Body of pancreas (tissue), 4 donors: Measurements from ENCODE around the gene NARF. TPM values are rescaled to one million over a fixed set of nuclear protein-coding genes. Genes with fewer than 3 reads are reported as not detected.

Experiments used
- ATAC-seq: fragments of 150-250 bp; one replicate; pipeline ENCODE4 v1.9.1; 2016
- DNase-seq, 4 donors: peaks; one replicate each; pipeline ENCODE4 v3.0.0-alpha.2; 2019
- H3K27ac ChIP-seq, 4 donors: fragments of 200-600 bp; sonication (generic); 1 replicate in 3 of 4; 2 replicates in 1 of 4; pipeline versions ENCODE4 v1.5.1 to v1.6.1; 2016 to 2019; ENCODE audit warnings: mild to moderate bottlenecking in 1 of 4, mixed read lengths in 1 of 4, moderate library complexity in 1 of 4
- H3K27me3 ChIP-seq, 2 donors: fragments of 200-600 bp; sonication (generic); one replicate each; pipeline ENCODE4 v1.6.0; 2016; ENCODE audit warnings: mild to moderate bottlenecking in 1 of 2
- H3K36me3 ChIP-seq, 2 donors: fragments of 200-600 bp; sonication (generic); replicated peaks in 1 of 2; 2 replicates each; pipeline ENCODE4 v1.5.1; 2016; ENCODE audit warnings: low read depth in 2 of 2; ENCODE audit not compliant: insufficient read depth in 1 of 2
- H3K4me1 ChIP-seq: fragments of 200-600 bp; sonication (generic); one replicate; pipeline ENCODE4 v1.6.0; 2016
- H3K4me3 ChIP-seq, 2 donors: fragments of 200-600 bp; sonication (generic); 1 replicate in 1 of 2; 2 replicates in 1 of 2; pipeline ENCODE4 v1.5.1; 2016 to 2019
- H3K9me3 ChIP-seq, 3 donors: fragments of 200-600 bp; sonication (generic); 1 replicate in 2 of 3; 2 replicates in 1 of 3; pipeline ENCODE4 v1.5.1; 2016
- CTCF ChIP-seq, 7 experiments: fragments of 450-650 bp in 4 of 7; fragments of 200-600 bp in 3 of 7; sonication (generic) in 3 of 7; IDR thresholded peaks; one replicate each; pipeline ENCODE4 v1.5.1; 2016 to 2019; ENCODE audit warnings: antibody characterized with exemption in 7 of 7
- POLR2A ChIP-seq, 3 donors: fragments of 450-650 bp; IDR thresholded peaks; one replicate each; pipeline ENCODE4 v1.6.1; 2016; ENCODE audit warnings: antibody characterized with exemption in 3 of 3, mild to moderate bottlenecking in 2 of 3
- WGBS, 2 donors: methylation state at CpG; one replicate each; pipeline ENCODE4 v1.1.5; 2017; 5-methylcytosine and 5-hydroxymethylcytosine counted together
- intact Hi-C: fragments of 100-400 bp; cut with DNase I; formaldehyde crosslinking; loops from one replicate; pipeline ENCODE4 v1.15.1; 2023
- total RNA-seq, 2 donors: library from RNA; depleted of rRNA; stranded (reverse); fragments of >200 nt; gene quantifications; one replicate each; pipeline ENCODE4 v1.1.0, GENCODE V29; 2016

NARF gene
- total RNA-seq, 2 donors from 2014 or later: 14.5 to 85.4 TPM

- TF ChIP-seq POLR2A (IDR thresholded peaks at IDR 0.05) (no peak), CTCF (IDR thresholded peaks at IDR 0.05) (no peak)
- no peak for ATAC-seq
Measured at GRCh38 chr17:82491533-82491932, 33.0 kb downstream of the NARF start.

GRCh38 chr17:82492643-82493225 is 34.2 kb downstream of the NARF start:
- peaks cover 13% of the 10 kb centered on the region for H3K4me1 ChIP-seq
- no peak overlapping the region for H3K27ac ChIP-seq

More at GRCh38 chr17:82491533-82491932, 33.0 kb downstream of the NARF start:
- WGBS, 2 donors: 72 to 96% methylated on average over 4 to 15 of the region's 15 CpGs
- H3K4me1 ChIP-seq: peaks cover 8% of the 10 kb centered on the region
- H3K27me3 ChIP-seq: no peaks in the 10 kb centered on the region
- H3K4me3 ChIP-seq: no peak overlapping the region
- no peaks in the 10 kb centered on the region for H3K9me3 ChIP-seq
- no peak overlapping the region for H3K27ac ChIP-seq
- H3K36me3 ChIP-seq: peaks cover 0 to 5% of the 10 kb centered on the region in 2 donors
- DNase-seq: no peak
- intact Hi-C loops: no loop called here

GRCh38 chr17:82493226-82493781 is 34.8 kb downstream of the NARF start:
- no peak for DNase-seq
- Histone ChIP-seq H3K27me3 (no peaks in the 10 kb centered on the region), H3K27ac (no peak overlapping the region), H3K4me1 (peaks cover 17% of the 10 kb centered on the region), H3K9me3 (no peaks in the 10 kb centered on the region), H3K4me3 (no peak overlapping the region), H3K36me3 (no peaks in the 10 kb centered on the region)
- WGBS, 2 donors: 78 to 79% methylated on average over 9 to 12 of the region's 12 CpGs
- no peak for ATAC-seq
- no peak for TF ChIP-seq POLR2A (IDR thresholded peaks at IDR 0.05)
- TF ChIP-seq CTCF (IDR thresholded peaks at IDR 0.05): no peak
- intact Hi-C loops: no loop called here

More at GRCh38 chr17:82492643-82493225, 34.2 kb downstream of the NARF start:
- no peak for DNase-seq
- no peak overlapping the region for H3K4me3 ChIP-seq
- no peak for ATAC-seq
- WGBS, 2 donors: 71 to 77% methylated on average over 13 of the region's 13 CpGs
- TF ChIP-seq POLR2A (IDR thresholded peaks at IDR 0.05): no peak
- no peaks in the 10 kb centered on the region for H3K27me3 ChIP-seq
- H3K9me3 ChIP-seq: no peaks in the 10 kb centered on the region
- peaks cover 0 to 2% of the 10 kb centered on the region in 2 donors for H3K36me3 ChIP-seq
- intact Hi-C loops: no loop called here

GRCh38 chr17:82494236-82495055 is 35.9 kb downstream of the NARF start:
- no peaks in the 10 kb centered on the region for H3K27me3 ChIP-seq
- ATAC-seq: peak; percentile 81
- TF ChIP-seq POLR2A (IDR thresholded peaks at IDR 0.05): no peak
- TF ChIP-seq CTCF (IDR thresholded peaks at IDR 0.05): peak; percentile 75 to 99 (median 96)
- H3K4me3 ChIP-seq: no peak overlapping the region
- 4% methylated on average over 12 to 17 of the region's 17 CpGs for WGBS, 2 donors
- no peaks in the 10 kb centered on the region for H3K36me3 ChIP-seq
- peaks cover 19% of the 10 kb centered on the region for H3K4me1 ChIP-seq
- H3K27ac ChIP-seq: peak overlapping the region in 3 of 4 donors; percentile 54 to 70 (median 61)
- no peaks in the 10 kb centered on the region for H3K9me3 ChIP-seq
- DNase-seq: peak; percentile 90 to 95 (median 92)
- intact Hi-C loops: no loop called here

- Histone ChIP-seq H3K4me1 (peaks cover 19% of the 10 kb centered on the region), H3K36me3 (no peaks in the 10 kb centered on the region), H3K27ac (peak overlapping the region in 1 of 4 donors; percentile 85), H3K27me3 (no peaks in the 10 kb centered on the region), H3K9me3 (no peaks in the 10 kb centered on the region), H3K4me3 (no peak overlapping the region)
- ATAC-seq (no peak), DNase-seq (no peak)
- WGBS, 2 donors: 78 to 82% methylated on average over 6 to 12 of the region's 12 CpGs
- no peak for TF ChIP-seq POLR2A (IDR thresholded peaks at IDR 0.05)
- TF ChIP-seq CTCF (IDR thresholded peaks at IDR 0.05): no peak
- intact Hi-C loops: no loop called here
Measured at GRCh38 chr17:82495844-82496528, 37.4 kb downstream of the NARF start.
